Right kidney (tissue), 9 donors: ENCODE data around the gene GRM3.
"Not testable (repeated sequence)": the region's sequence is repeated elsewhere in the genome, so short reads cannot be mapped to it uniquely, and the experiment has no call there.

Source experiments
- DNase-seq: peaks from one replicate; pipeline ENCODE4 v3.0.0-alpha.2; 2016
- long read RNA-seq, 8 donors: transcript quantifications; one replicate each; lab custom pipeline, GENCODE V29; 2026

The GRM3 gene
- long read RNA-seq, donor 1: 0 reads
- long read RNA-seq, donor 2: 0 reads
- long read RNA-seq, donor 3: 0 reads
- long read RNA-seq, donor 4: 0 reads
- long read RNA-seq, donor 5: 0 reads
- long read RNA-seq, donor 6: 0 reads
- long read RNA-seq, donor 7: 0 reads
- long read RNA-seq, donor 8: 0 reads

GRCh38 chr7:86643561-86644281, at the start of gene GRM3:
GRM3 (plus strand) TSS chr7:86643909; CDS start chr7:86765146, 121,237 bp downstream.
- peak; percentile 37 for DNase-seq

GRCh38 chr7:86598311-86598710, 45.4 kb upstream of the GRM3 start:
- DNase-seq: no peak

GRCh38 chr7:86598721-86599120, 45.0 kb upstream of the GRM3 start:
- no peak for DNase-seq

- no peak for DNase-seq
These were observed 43.0 kb upstream of the GRM3 start for GRCh38 chr7:86600506-86601290.

GRCh38 chr7:86615711-86616110, 28.0 kb upstream of the GRM3 start:
- DNase-seq: not testable (repeated sequence)

- DNase-seq: peak; percentile 34
These were observed 844 bp downstream of the GRM3 start for GRCh38 chr7:86644282-86645224.

- DNase-seq: peak; percentile 7
These were observed 1.5 kb downstream of the GRM3 start for GRCh38 chr7:86645225-86645608.

- DNase-seq: no peak
These were observed 2.1 kb downstream of the GRM3 start for GRCh38 chr7:86645676-86646276.

GRCh38 chr7:86647385-86648094, 3.8 kb downstream of the GRM3 start:
- DNase-seq: no peak

GRCh38 chr7:86648169-86648568, 4.5 kb downstream of the GRM3 start:
- no peak for DNase-seq

- peak; percentile 3 for DNase-seq
These were observed 10.4 kb downstream of the GRM3 start for GRCh38 chr7:86653919-86654659.

GRCh38 chr7:86657948-86658347, 14.2 kb downstream of the GRM3 start:
- no peak for DNase-seq

- no peak for DNase-seq
These were observed 17.3 kb downstream of the GRM3 start for GRCh38 chr7:86660950-86661462.

GRCh38 chr7:86664486-86664885, 20.8 kb downstream of the GRM3 start:
- no peak for DNase-seq

- DNase-seq: no peak
These were observed 21.3 kb downstream of the GRM3 start for GRCh38 chr7:86664991-86665390.

- DNase-seq: no peak
These were observed 22.0 kb downstream of the GRM3 start for GRCh38 chr7:86665669-86666068.

- no peak for DNase-seq
These were observed 24.0 kb downstream of the GRM3 start for GRCh38 chr7:86667732-86668131.

GRCh38 chr7:86668315-86668714, 24.6 kb downstream of the GRM3 start:
- no peak for DNase-seq

- no peak for DNase-seq
These were observed 44.1 kb downstream of the GRM3 start for GRCh38 chr7:86687831-86688230.

- no peak for DNase-seq
These were observed 45.7 kb downstream of the GRM3 start for GRCh38 chr7:86689363-86689762.
